BLaER1 (cell line): ENCODE measurements around the gene ZNF485.
"Not testable (repeated sequence)": the region's sequence is repeated elsewhere in the genome, so short reads cannot be mapped to it uniquely, and the experiment has no call there.

Experiments
- H3K27ac ChIP-seq: shearing (Covaris generic); formaldehyde crosslinking; 2 replicates; pipeline ENCODE4 v1.8.1; 2022
- H3K27me3 ChIP-seq: shearing (Covaris generic); formaldehyde crosslinking; 2 replicates; pipeline ENCODE4 v1.8.1; 2022
- H3K36me3 ChIP-seq: shearing (Covaris generic); formaldehyde crosslinking; 2 replicates; pipeline ENCODE4 v1.8.1; 2022
- H3K4me1 ChIP-seq: shearing (Covaris generic); formaldehyde crosslinking; 2 replicates; pipeline ENCODE4 v1.8.1; 2022
- H3K4me2 ChIP-seq: shearing (Covaris generic); formaldehyde crosslinking; 2 replicates; pipeline ENCODE4 v1.8.1; 2022
- H3K4me3 ChIP-seq: shearing (Covaris generic); formaldehyde crosslinking; 2 replicates; pipeline ENCODE4 v1.8.1; 2022
- H3K9ac ChIP-seq: shearing (Covaris generic); formaldehyde crosslinking; 2 replicates; pipeline ENCODE4 v1.8.1; 2022
- H3K9me3 ChIP-seq: shearing (Covaris generic); formaldehyde crosslinking; 2 replicates; pipeline ENCODE4 v1.8.1; 2022
- H4K20me1 ChIP-seq: shearing (Covaris generic); formaldehyde crosslinking; 2 replicates; pipeline ENCODE4 v1.8.1; 2022
- Cebpa-rat ChIP-seq: shearing (Covaris generic); IDR thresholded peaks from 2 replicates; pipeline ENCODE4 v1.8.1; 2022

ZNF485 gene

DNA sequence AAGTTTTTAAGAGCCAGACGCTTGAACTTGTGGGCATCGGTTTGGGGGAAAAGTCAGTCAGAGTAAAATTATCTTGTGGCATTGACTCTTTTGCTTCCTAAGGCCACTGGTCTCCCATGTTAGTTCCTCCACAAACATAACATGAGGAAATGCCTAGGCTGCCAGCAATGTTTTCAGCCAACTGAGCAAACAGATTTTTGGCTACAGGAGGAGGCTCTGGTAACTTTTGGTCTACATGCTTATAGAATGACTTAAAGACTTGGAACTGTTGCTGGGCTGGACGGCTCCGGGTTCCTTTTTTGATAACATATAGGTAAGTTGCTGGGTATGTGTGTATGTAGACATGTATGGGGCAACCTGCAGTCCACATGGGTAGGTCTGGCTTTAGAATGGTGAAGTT lies 22.2 kb upstream of the ZNF485 start:
- no peaks in the 10 kb centered on the region for H3K27me3 ChIP-seq
- no peaks in the 10 kb centered on the region for H3K36me3 ChIP-seq
- H3K27ac ChIP-seq: no peak overlapping the region
- H4K20me1 ChIP-seq: no peaks in the 10 kb centered on the region
- H3K4me3 ChIP-seq: no peak overlapping the region
- no peak overlapping the region for H3K4me2 ChIP-seq
- no peaks in the 10 kb centered on the region for H3K4me1 ChIP-seq
- TF ChIP-seq Cebpa-rat: no peak
- H3K9ac ChIP-seq: no peak overlapping the region
- H3K9me3 ChIP-seq: no peaks in the 10 kb centered on the region; the same call in 1 of the 2 replicates

DNA sequence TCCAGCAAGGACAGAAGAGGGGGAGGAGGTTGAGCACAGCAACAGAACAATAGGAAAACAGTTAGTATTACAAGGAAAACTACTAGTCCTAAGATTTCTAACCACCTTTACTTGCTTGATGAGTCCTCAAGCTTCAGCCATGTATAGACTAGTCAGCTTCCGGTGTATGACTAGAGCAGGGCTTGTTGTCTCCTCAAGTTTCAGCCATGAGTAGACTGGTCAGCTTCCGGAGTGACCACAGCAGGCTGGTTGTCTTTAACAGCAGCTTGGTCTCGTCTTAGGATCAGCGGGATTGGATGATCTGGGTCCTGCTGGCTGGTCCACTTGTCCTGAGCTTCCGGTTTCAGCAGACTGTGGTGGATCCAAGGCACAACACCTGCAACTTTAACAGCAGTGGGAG lies 21.2 kb upstream of the ZNF485 start:
- H3K9me3 ChIP-seq: no peaks in the 10 kb centered on the region; the same call in 1 of the 2 replicates
- H3K27me3 ChIP-seq: no peaks in the 10 kb centered on the region
- no peaks in the 10 kb centered on the region for H3K4me1 ChIP-seq
- no peak overlapping the region for H3K4me2 ChIP-seq
- no peak overlapping the region for H3K27ac ChIP-seq
- no peak overlapping the region for H3K4me3 ChIP-seq
- no peaks in the 10 kb centered on the region for H4K20me1 ChIP-seq
- H3K36me3 ChIP-seq: no peaks in the 10 kb centered on the region
- no peak for TF ChIP-seq Cebpa-rat
- H3K9ac ChIP-seq: no peak overlapping the region

- Histone ChIP-seq H4K20me1 (no peaks in the 10 kb centered on the region), H3K4me3 (no peak overlapping the region), H3K4me1 (no peaks in the 10 kb centered on the region), H3K36me3 (no peaks in the 10 kb centered on the region), H3K9ac (no peak overlapping the region), H3K27ac (no peak overlapping the region), H3K27me3 (no peaks in the 10 kb centered on the region), H3K4me2 (no peak overlapping the region), H3K9me3 (peaks cover 4% of the 10 kb centered on the region)
- TF ChIP-seq Cebpa-rat: no peak
Observed at GRCh38 chr10:43585981-43586729, 20.1 kb upstream of the ZNF485 start.

GRCh38 chr10:43586730-43587115 lies 19.5 kb upstream of the ZNF485 start:
- H3K9ac ChIP-seq, H3K4me1 ChIP-seq, H4K20me1 ChIP-seq, H3K27me3 ChIP-seq, H3K36me3 ChIP-seq, H3K27ac ChIP-seq, H3K4me2 ChIP-seq, H3K4me3 ChIP-seq: not testable (repeated sequence)
- peaks cover 10% of the 10 kb centered on the region for H3K9me3 ChIP-seq

GRCh38 chr10:43591303-43591904 lies 14.8 kb upstream of the ZNF485 start:
- Histone ChIP-seq H3K27me3 (no peaks in the 10 kb centered on the region), H3K9ac (no peak overlapping the region), H4K20me1 (no peaks in the 10 kb centered on the region), H3K4me3 (no peak overlapping the region), H3K4me1 (peaks cover 22% of the 10 kb centered on the region), H3K36me3 (no peaks in the 10 kb centered on the region), H3K27ac (no peak overlapping the region), H3K9me3 (peaks cover 31% of the 10 kb centered on the region), H3K4me2 (no peak overlapping the region)
- no peak for TF ChIP-seq Cebpa-rat

DNA sequence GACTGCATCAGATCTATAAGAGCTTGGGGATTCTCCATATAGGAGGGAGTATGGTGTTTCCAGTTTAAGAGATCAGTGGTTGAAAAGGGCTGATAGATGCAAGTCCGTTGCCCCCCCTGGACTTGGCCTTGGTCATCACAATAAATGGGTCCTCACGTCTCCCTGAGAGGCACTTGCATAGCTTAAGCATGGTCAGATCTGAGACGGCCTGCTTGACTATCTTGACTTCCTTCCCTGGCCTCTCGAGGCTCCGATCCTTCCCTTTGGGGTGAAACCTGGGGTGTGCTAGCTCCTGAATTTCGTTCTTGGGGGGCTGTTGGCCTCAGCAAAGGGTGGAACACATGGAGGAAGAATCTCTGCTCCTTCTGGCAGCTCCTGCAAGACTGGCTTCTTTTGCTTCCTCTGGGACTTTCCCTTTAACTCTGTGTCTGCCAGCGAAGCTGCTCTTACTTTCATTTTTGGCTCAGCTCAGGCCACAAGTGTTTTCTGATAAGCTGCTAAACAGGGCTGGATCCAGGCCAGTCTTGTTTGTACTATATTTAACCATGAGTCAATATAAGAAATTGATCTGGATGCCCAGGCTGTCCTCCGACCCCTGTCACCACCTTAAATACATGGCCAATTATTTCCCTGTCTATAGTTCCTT lies 11.2 kb upstream of the ZNF485 start:
- Histone ChIP-seq H3K9ac (peak overlapping the region; percentile 78), H4K20me1 (no peaks in the 10 kb centered on the region), H3K4me3 (peak overlapping the region; percentile 53), H3K27ac (peak overlapping the region; percentile 84), H3K27me3 (no peaks in the 10 kb centered on the region), H3K36me3 (no peaks in the 10 kb centered on the region), H3K9me3 (peaks cover 45% of the 10 kb centered on the region), H3K4me2 (peak overlapping the region; percentile 86), H3K4me1 (peaks cover 39% of the 10 kb centered on the region)
- TF ChIP-seq Cebpa-rat: no peak

DNA sequence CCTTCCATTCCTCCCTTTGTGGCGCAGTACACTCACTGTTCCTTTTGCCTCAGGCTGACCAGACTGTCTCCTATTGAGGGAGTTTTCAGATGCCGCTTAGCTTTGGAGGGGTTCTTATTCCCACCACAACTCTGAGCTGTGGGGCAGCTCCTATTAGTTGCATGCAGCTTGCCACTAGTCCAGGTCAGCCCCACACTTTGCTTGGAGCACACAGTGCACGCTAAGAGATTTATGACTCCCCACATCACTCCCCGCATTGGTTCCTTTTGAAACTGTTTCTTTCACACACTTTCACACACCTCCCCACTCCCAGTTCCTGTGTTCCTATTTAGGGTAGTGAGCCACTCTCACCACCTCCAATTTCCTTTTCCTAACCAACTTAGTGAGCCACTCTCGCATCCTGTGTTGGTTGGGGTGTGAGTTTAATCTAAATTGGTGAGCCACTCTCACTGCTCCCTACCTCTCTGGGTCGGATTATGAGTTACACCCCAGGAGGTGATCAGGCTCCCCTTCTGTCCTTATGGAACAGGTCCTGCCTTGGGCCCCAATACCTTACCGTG lies 10.4 kb upstream of the ZNF485 start:
- peak overlapping the region; percentile 84 for H3K27ac ChIP-seq
- peak overlapping the region; percentile 78 for H3K9ac ChIP-seq
- H3K9me3 ChIP-seq: peaks cover 51% of the 10 kb centered on the region
- H3K27me3 ChIP-seq: no peaks in the 10 kb centered on the region
- peaks cover 39% of the 10 kb centered on the region for H3K4me1 ChIP-seq
- no peak for TF ChIP-seq Cebpa-rat
- H3K4me2 ChIP-seq: peak overlapping the region; percentile 86
- H3K4me3 ChIP-seq: peak overlapping the region; percentile 53
- no peaks in the 10 kb centered on the region for H4K20me1 ChIP-seq
- no peaks in the 10 kb centered on the region for H3K36me3 ChIP-seq

DNA sequence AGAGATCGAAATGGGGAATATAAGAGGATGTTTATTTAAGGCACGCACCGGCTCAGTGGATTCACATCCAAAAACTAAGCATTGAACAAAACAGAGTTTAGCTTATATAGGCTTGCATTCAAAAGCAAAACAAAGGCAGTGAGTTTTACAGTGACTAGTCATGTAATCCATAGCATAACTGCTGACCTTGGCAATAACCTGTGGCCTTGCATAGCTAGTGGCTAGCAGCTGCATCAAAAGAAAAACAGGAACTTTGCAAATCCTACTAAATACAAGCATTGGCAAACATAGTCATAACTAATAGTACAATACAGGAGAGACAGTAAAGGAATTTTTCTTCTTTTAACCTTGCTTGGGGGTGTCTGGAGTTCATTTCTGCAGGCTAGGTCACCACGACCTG lies 9.7 kb upstream of the ZNF485 start:
- no peaks in the 10 kb centered on the region for H4K20me1 ChIP-seq
- H3K27ac ChIP-seq: peak overlapping the region; percentile 84
- peaks cover 39% of the 10 kb centered on the region for H3K4me1 ChIP-seq
- peaks cover 51% of the 10 kb centered on the region for H3K9me3 ChIP-seq
- TF ChIP-seq Cebpa-rat: no peak
- peak overlapping the region; percentile 78; the same call in 1 of the 2 replicates for H3K9ac ChIP-seq
- H3K4me2 ChIP-seq: peak overlapping the region; percentile 86
- H3K27me3 ChIP-seq: no peaks in the 10 kb centered on the region
- H3K36me3 ChIP-seq: no peaks in the 10 kb centered on the region
- peak overlapping the region; percentile 53; the same call in 1 of the 2 replicates for H3K4me3 ChIP-seq

GRCh38 chr10:43598446-43598845 lies 7.8 kb upstream of the ZNF485 start:
- no peak overlapping the region for H3K4me2 ChIP-seq
- H3K9ac ChIP-seq: no peak overlapping the region
- H3K27me3 ChIP-seq: no peaks in the 10 kb centered on the region
- H3K9me3 ChIP-seq: peaks cover 48% of the 10 kb centered on the region
- no peak overlapping the region for H3K27ac ChIP-seq
- no peak overlapping the region for H3K4me3 ChIP-seq
- H4K20me1 ChIP-seq: no peaks in the 10 kb centered on the region
- TF ChIP-seq Cebpa-rat: no peak
- H3K4me1 ChIP-seq: peaks cover 39% of the 10 kb centered on the region
- no peaks in the 10 kb centered on the region for H3K36me3 ChIP-seq

DNA sequence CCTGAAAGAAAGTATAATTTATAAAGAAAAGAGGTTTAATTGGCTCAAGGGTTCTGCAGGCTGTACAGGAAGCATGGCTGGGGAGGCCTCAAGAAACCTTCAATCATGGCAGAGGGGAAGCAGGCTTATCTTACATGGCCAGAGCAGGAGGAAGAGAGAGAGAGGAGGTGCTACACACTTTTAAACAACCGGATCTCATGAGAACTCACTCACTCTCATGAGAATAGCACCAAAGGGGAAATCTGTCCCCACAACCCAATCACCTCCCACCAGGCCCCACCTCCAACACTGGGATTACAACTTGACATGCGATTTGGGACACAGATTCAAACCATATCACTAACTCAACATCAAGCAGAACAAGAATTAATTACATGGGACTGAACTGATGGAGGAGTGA lies 6.9 kb upstream of the ZNF485 start:
- Histone ChIP-seq H3K36me3 (no peaks in the 10 kb centered on the region), H3K27ac (no peak overlapping the region), H3K4me2 (peak overlapping the region; percentile 29; the same call in 1 of the 2 replicates), H3K4me3 (no peak overlapping the region), H3K9me3 (peaks cover 44% of the 10 kb centered on the region), H3K27me3 (no peaks in the 10 kb centered on the region), H4K20me1 (no peaks in the 10 kb centered on the region), H3K9ac (no peak overlapping the region), H3K4me1 (peaks cover 38% of the 10 kb centered on the region)
- no peak for TF ChIP-seq Cebpa-rat

DNA sequence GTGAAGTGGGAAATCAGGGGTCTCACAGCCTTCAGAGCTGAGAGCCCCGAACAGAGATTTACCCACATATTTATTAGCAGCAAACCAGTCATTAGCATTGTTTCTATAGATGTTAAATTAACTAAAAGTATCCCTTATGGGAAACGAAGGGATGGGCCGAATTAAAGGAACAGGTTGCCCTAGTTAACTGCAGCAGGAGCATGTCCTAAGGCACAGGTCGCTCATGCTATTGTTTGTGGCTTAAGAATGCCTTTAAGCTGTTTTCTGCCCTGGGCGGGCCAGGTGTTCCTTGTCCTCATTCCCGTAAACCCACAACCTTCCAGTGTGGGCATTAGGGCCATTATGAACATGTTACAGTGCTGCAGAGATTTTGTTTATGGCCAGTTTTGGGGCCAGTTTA lies 4.7 kb upstream of the ZNF485 start:
- H3K4me2 ChIP-seq, H3K27ac ChIP-seq, H3K9ac ChIP-seq, H3K36me3 ChIP-seq, H3K27me3 ChIP-seq, H3K4me3 ChIP-seq, H4K20me1 ChIP-seq: not testable (repeated sequence)
- H3K4me1 ChIP-seq: peaks cover 16% of the 10 kb centered on the region
- peaks cover 44% of the 10 kb centered on the region for H3K9me3 ChIP-seq
